GM12864 (cell line): ENCODE measurements around the gene CHCHD3.

Experiments used
- DNase-seq: peaks from one replicate; pipeline ENCODE4 v3.0.0-alpha.2; 2011; ENCODE audit warnings: low read depth
- H3K4me3 ChIP-seq: 2 replicates; pipeline ENCODE4 v1.5.1; 2011; ENCODE audit warnings: mild to moderate bottlenecking, low read depth, low read length, control low read depth
- TF ChIP-seq, protein P1 (sequence below): IDR thresholded peaks from 2 replicates; pipeline ENCODE4 v1.5.1; 2011; ENCODE audit warnings: low read depth, mild to moderate bottlenecking, moderate library complexity, low read length, control low read depth, inconsistent platforms; ENCODE audit errors: missing control alignments

The CHCHD3 gene

DNA sequence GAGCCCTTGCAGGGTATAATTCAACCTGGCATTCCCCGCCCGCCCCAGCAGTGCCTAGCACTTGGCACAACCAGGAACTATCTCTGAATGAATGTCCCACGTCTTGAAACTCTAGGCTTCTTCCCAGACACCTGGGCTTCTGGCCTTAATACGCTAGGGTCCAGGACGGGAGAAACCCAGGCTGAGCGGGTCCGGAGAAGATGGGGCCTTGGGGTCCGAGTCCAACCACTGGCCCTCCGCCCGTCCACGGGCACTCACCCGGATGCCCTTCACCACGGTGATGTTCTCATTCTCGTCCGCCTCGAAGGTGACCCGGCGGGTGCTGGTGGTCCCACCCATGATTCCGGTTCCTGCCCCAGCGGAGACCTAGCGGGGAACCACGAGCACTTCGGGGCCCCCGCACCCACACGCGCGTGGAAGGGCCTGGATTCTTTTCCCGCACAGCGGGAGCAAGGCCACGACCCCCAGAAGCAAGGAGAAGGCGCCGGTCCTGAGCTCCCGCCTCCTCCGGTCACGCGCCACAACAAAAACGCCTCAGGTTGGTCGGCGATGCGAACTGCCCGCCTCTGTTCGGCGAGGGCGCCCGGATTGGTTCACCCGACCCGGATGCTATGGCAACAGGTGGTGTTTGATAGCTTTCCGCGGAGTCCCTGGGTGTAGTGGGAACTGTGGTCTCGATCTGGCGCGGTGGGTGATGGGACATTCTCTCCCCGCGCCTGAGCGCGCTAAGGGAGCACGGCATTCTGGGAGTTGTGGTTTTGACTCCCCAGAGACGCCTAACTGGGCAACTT, at the start of gene CHCHD3:
TSS of gene CHCHD3 (minus strand) at position 492 of the 791 bp plus-strand sequence. CDS start at position 339, 153 bp downstream.
- peak; percentile 93 for DNase-seq
- peak within 1 kb of the TSS; percentile 76 for H3K4me3 ChIP-seq
- TF ChIP-seq, protein P1, sequence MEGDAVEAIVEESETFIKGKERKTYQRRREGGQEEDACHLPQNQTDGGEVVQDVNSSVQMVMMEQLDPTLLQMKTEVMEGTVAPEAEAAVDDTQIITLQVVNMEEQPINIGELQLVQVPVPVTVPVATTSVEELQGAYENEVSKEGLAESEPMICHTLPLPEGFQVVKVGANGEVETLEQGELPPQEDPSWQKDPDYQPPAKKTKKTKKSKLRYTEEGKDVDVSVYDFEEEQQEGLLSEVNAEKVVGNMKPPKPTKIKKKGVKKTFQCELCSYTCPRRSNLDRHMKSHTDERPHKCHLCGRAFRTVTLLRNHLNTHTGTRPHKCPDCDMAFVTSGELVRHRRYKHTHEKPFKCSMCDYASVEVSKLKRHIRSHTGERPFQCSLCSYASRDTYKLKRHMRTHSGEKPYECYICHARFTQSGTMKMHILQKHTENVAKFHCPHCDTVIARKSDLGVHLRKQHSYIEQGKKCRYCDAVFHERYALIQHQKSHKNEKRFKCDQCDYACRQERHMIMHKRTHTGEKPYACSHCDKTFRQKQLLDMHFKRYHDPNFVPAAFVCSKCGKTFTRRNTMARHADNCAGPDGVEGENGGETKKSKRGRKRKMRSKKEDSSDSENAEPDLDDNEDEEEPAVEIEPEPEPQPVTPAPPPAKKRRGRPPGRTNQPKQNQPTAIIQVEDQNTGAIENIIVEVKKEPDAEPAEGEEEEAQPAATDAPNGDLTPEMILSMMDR = no peak

DNA sequence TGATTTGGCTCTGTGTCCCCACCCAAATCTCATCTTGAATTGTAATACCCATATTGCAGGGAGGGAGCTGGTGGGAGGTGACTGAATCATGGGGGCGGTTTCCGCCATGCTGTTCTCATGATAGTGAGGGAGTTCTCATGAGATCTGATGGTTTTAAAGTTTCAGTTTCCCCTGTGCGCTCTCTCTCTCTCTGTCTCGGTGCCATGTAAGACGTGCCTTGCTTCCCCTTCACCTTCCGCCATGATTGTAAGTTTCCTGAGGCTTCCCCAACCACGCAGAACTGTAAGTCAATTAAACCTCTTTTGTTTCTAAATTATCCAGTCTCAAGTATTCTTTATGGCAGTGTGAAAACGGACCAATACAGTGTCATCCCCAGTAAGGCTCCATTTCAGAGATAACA, 48.3 kb upstream of the CHCHD3 start:
- TF ChIP-seq, protein P1 = no peak
- no peak overlapping the region for H3K4me3 ChIP-seq
- DNase-seq = no peak

GRCh38 chr7:133126422-133126821, 44.5 kb upstream of the CHCHD3 start:
- no peak for DNase-seq
- no peak overlapping the region for H3K4me3 ChIP-seq
- TF ChIP-seq, protein P1 = no peak

GRCh38 chr7:133124974-133125373, 43.1 kb upstream of the CHCHD3 start:
- no peak overlapping the region for H3K4me3 ChIP-seq
- no peak for DNase-seq
- TF ChIP-seq, protein P1 = no peak

GRCh38 chr7:133121175-133121844, 39.4 kb upstream of the CHCHD3 start:
- TF ChIP-seq, protein P1 = no peak
- DNase-seq = no peak
- no peak overlapping the region for H3K4me3 ChIP-seq

GRCh38 chr7:133119067-133119466, 37.2 kb upstream of the CHCHD3 start:
- TF ChIP-seq, protein P1 = no peak
- no peak overlapping the region for H3K4me3 ChIP-seq
- no peak for DNase-seq
